K562 (cell line): Measurements from ENCODE around the gene SLC18B1. TPM values are rescaled to one million over a fixed set of nuclear protein-coding genes. Genes with fewer than 3 reads are reported as not detected.

Experiments used
- CEBPG ChIP-seq, 3 experiments: fragments of 200-800 bp in 1 of 3; sonication (Bioruptor generic) in 1 of 3; sonication (generic) in 1 of 3; formaldehyde crosslinking in 1 of 3; IDR thresholded peaks in 2 of 3; conservative IDR thresholded peaks in 1 of 3; 2 replicates each; pipeline versions ENCODE4 v1.6.1 to v1.8.0; 2016 to 2022; ENCODE audit warnings: missing compliant biosample characterization in 2 of 3, missing genetic modification characterization in 2 of 3, mild to moderate bottlenecking in 1 of 3, missing genetic modification reagents in 1 of 3
- polyA plus RNA-seq, 8 experiments: library from polyadenylated mRNA; depleted of rRNA in 4 of 8; stranded (reverse) in 5 of 8; unstranded in 3 of 8; fragments of >200 nt; fragmentation: Nextera tagmentation in 2 of 8; fragmentation: Illumina TruSeq in 1 of 8; extraction: Ambion mirVana in 2 of 8; extraction: Trizol in 1 of 8; gene quantifications; 2 replicates each; pipeline versions ENCODE4 v1.2.1 to v1.2.3, GENCODE V29; 2011 to 2014; ENCODE audit warnings: inconsistent platforms in 1 of 8, missing spikeins in 1 of 8
- total RNA-seq, 7 experiments: library from RNA; depleted of rRNA in 6 of 7; stranded (reverse); fragments of >200 nt in 6 of 7; fragmentation: Illumina TruSeq in 2 of 7; extraction: Trizol in 2 of 7; gene quantifications; 2 replicates each; pipeline versions ENCODE4 v1.2.1 to v1.2.3, GENCODE V29; 2011 to 2021; ENCODE audit warnings: low replicate concordance in 1 of 7
- TF ChIP-seq, protein P1 (sequence below): fragments of 250-450 bp; sonication (Bioruptor Pico); IDR thresholded peaks from 2 replicates; pipeline ENCODE4 v1.8.0; 2021; ENCODE audit warnings: borderline replicate concordance, mild to moderate bottlenecking, moderate library complexity; ENCODE audit not compliant: poor library complexity, severe bottlenecking
- TF ChIP-seq, protein P2 (sequence below): fragments of 450-650 bp; IDR thresholded peaks from 2 replicates; pipeline ENCODE4 v1.6.1; 2016; ENCODE audit warnings: low read depth

Gene SLC18B1
- total and polyA plus RNA-seq, 9 of the 15 experiments (the other 6 are each of a cell fraction or from before 2014, with no cell fraction given), result 10.4 to 49.1 (median 32.0) TPM

DNA sequence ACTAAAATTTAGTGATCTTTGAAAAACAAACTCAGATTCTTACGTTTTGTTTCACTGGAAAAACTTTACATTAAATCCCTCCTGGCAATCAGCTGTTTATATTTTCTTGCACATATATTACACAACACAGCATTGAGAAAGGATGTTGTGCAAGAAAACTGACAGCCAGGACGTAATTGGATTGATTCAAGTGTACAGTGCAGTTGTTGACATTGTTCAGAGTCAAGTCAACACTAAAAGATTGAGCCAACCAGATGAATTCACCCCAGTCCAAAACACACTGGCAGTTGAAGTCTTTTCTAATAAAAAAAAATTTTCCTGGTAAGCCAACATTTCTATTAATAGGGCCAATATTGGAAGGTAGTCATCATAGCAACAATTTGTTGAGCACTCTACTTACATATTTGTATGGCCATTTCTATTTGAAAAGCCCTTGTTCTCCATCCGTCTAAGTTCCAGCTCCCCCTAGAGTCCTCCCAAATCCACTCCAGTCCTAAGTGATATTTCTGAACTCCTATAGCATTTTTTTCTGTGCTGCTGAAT is 63.7 kb downstream of the SLC18B1 start (continued):
- TF ChIP-seq CEBPG (CRISPR knock-in tag; IDR thresholded peaks at IDR 0.05) (no peak), CEBPG (tag; conservative IDR thresholded peaks at IDR 0.05 in 1 of 2, IDR thresholded peaks at IDR 0.05 in 1 of 2) (0 out of 4 replicates have a peak, but pooled peaks of 1 of the 2 experiments have one; percentile 23)
- TF ChIP-seq, protein P1, sequence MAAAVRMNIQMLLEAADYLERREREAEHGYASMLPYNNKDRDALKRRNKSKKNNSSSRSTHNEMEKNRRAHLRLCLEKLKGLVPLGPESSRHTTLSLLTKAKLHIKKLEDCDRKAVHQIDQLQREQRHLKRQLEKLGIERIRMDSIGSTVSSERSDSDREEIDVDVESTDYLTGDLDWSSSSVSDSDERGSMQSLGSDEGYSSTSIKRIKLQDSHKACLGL (CRISPR knock-in tag), result no peak
- TF ChIP-seq, protein P2, sequence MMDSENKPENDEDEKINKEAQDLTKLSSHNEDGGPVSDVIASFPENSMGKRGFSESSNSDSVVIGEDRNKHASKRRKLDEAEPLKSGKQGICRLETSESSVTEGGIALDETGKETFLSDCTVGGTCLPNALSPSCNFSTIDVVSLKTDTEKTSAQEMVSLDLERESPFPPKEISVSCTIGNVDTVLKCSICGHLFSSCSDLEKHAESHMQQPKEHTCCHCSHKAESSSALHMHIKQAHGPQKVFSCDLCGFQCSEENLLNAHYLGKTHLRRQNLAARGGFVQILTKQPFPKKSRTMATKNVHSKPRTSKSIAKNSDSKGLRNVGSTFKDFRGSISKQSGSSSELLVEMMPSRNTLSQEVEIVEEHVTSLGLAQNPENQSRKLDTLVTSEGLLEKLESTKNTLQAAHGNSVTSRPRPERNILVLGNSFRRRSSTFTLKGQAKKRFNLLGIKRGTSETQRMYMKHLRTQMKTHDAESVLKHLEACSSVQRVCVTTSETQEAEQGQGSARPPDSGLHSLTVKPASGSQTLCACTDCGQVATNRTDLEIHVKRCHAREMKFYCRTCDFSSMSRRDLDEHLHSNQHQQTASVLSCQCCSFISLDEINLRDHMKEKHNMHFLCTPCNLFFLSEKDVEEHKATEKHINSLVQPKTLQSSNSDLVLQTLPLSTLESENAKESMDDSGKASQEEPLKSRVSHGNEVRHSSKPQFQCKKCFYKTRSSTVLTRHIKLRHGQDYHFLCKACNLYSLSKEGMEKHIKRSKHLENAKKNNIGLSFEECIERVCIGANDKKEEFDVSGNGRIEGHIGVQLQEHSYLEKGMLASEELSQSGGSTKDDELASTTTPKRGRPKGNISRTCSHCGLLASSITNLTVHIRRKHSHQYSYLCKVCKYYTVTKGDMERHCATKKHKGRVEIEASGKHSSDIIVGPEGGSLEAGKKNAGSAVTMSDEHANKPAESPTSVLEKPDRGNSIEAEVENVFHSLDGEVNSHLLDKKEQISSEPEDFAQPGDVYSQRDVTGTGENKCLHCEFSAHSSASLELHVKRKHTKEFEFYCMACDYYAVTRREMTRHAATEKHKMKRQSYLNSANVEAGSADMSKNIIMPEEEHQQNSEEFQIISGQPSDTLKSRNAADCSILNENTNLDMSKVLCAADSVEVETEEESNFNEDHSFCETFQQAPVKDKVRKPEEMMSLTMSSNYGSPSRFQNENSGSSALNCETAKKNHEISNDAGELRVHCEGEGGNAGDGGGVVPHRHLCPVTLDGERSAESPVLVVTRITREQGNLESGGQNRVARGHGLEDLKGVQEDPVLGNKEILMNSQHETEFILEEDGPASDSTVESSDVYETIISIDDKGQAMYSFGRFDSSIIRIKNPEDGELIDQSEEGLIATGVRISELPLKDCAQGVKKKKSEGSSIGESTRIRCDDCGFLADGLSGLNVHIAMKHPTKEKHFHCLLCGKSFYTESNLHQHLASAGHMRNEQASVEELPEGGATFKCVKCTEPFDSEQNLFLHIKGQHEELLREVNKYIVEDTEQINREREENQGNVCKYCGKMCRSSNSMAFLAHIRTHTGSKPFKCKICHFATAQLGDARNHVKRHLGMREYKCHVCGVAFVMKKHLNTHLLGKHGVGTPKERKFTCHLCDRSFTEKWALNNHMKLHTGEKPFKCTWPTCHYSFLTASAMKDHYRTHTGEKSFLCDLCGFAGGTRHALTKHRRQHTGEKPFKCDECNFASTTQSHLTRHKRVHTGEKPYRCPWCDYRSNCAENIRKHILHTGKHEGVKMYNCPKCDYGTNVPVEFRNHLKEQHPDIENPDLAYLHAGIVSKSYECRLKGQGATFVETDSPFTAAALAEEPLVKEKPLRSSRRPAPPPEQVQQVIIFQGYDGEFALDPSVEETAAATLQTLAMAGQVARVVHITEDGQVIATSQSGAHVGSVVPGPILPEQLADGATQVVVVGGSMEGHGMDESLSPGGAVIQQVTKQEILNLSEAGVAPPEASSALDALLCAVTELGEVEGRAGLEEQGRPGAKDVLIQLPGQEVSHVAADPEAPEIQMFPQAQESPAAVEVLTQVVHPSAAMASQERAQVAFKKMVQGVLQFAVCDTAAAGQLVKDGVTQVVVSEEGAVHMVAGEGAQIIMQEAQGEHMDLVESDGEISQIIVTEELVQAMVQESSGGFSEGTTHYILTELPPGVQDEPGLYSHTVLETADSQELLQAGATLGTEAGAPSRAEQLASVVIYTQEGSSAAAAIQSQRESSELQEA, result no peak
- TF ChIP-seq, all 486 proteins: peak for 4
